Left ventricle myocardium inferior (tissue), 1 donor: ENCODE measurements around the gene IFNL3. TPM values are rescaled to one million over a fixed set of nuclear protein-coding genes. Genes with fewer than 3 reads are reported as not detected.

ENCODE experiments used
- DNase-seq: peaks from one replicate; pipeline ENCODE4 v3.0.0-alpha.2; 2020
- H3K27ac ChIP-seq: fragments of 200-600 bp; replicated peaks from 2 replicates; pipeline ENCODE4 v1.8.0; 2021
- H3K27me3 ChIP-seq: fragments of 200-600 bp; 2 replicates; pipeline ENCODE4 v1.8.0; 2021; ENCODE audit warnings: low read depth
- H3K36me3 ChIP-seq: fragments of 200-600 bp; 2 replicates; pipeline ENCODE4 v1.8.0; 2021
- H3K4me1 ChIP-seq: fragments of 200-600 bp; 2 replicates; pipeline ENCODE4 v1.8.0; 2021
- H3K4me3 ChIP-seq: fragments of 200-600 bp; 2 replicates; pipeline ENCODE4 v1.8.0; 2021; ENCODE audit warnings: mild to moderate bottlenecking, moderate library complexity
- H3K9me3 ChIP-seq: fragments of 200-600 bp; replicated peaks from 2 replicates; pipeline ENCODE4 v1.8.0; 2021
- CTCF ChIP-seq: fragments of 200-600 bp; IDR thresholded peaks from 2 replicates; pipeline ENCODE4 v1.8.0; 2021; ENCODE audit warnings: antibody characterized with exemption, mild to moderate bottlenecking, borderline replicate concordance
- intact Hi-C: fragments of 100-400 bp; cut with micrococcal nuclease; formaldehyde crosslinking; loops from one replicate; pipeline ENCODE4 v1.11.0; 2022
- total RNA-seq: library from RNA; stranded (reverse); fragmentation: NEBNext Ultra II Directional; extraction: Animal tissue kit (Norgen Biotek cat#: 25700); gene quantifications from one replicate; pipeline ENCODE4 v1.2.1, GENCODE V29; 2021
- donor health status: DM: no; HTN: yes; CAD: no; lungs with severe emphysema.

IFNL3 gene
- total RNA-seq, 1 donor from 2014 or later: not detected

DNA sequence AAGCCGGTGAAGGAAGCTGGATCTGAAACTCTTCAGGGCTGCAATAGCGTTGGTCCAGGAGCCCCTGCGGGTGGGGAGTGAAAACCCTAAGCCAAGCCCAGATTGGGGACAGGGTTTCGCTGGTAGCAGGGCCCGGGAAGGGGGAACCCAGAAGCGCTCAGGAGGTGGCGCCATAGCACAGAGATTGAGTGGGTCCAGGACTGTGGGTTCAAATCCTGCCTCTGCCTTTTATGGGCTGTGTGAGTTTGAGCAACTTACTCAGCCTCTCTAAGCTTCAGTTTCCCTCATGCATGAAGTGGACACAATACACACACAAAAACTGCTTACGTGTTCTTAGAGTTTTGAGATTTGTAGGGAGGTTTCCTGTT is 32.4 kb downstream of the IFNL3 start:
- Histone ChIP-seq H3K4me3 (no peak overlapping the region), H3K36me3 (no peaks in the 10 kb centered on the region), H3K27me3 (peaks cover 85% of the 10 kb centered on the region), H3K4me1 (no peaks in the 10 kb centered on the region), H3K9me3 (peaks cover 24% of the 10 kb centered on the region), H3K27ac (no peak overlapping the region)
- intact Hi-C loops: no loop called here
- no peak for TF ChIP-seq CTCF
- DNase-seq: peak; percentile 24

GRCh38 chr19:39211731-39212374 is 33.0 kb downstream of the IFNL3 start:
- Histone ChIP-seq H3K36me3 (no peaks in the 10 kb centered on the region), H3K4me1 (no peaks in the 10 kb centered on the region), H3K27ac (no peak overlapping the region), H3K4me3 (no peak overlapping the region), H3K9me3 (peaks cover 19% of the 10 kb centered on the region), H3K27me3 (peaks cover 86% of the 10 kb centered on the region)
- TF ChIP-seq CTCF: no peak
- intact Hi-C loops: no loop called here
- DNase-seq: no peak

DNA sequence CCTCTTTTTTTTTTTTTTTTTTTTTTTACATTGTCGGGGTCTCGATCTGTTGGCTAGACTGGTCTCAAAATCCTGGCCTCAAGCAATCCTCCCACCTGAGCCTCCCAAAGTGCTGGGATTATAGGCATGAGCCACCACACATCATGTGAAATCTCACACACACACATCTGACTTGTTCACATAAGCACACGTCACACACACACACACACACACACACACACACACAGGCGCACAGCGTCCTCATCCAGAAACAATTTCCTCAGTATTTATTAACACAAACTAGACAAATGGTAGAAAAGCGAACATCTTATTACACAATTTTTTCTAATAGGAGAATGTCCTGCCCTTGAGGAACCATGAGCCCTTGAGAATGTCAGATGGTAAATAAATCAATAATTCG is 35.6 kb downstream of the IFNL3 start:
- H3K36me3 ChIP-seq: no peaks in the 10 kb centered on the region
- H3K27ac ChIP-seq: no peak overlapping the region
- intact Hi-C loops: no loop called here
- TF ChIP-seq CTCF: no peak
- no peaks in the 10 kb centered on the region for H3K4me1 ChIP-seq
- peaks cover 87% of the 10 kb centered on the region for H3K27me3 ChIP-seq
- H3K9me3 ChIP-seq: no peaks in the 10 kb centered on the region
- H3K4me3 ChIP-seq: no peak overlapping the region
- DNase-seq: no peak

DNA sequence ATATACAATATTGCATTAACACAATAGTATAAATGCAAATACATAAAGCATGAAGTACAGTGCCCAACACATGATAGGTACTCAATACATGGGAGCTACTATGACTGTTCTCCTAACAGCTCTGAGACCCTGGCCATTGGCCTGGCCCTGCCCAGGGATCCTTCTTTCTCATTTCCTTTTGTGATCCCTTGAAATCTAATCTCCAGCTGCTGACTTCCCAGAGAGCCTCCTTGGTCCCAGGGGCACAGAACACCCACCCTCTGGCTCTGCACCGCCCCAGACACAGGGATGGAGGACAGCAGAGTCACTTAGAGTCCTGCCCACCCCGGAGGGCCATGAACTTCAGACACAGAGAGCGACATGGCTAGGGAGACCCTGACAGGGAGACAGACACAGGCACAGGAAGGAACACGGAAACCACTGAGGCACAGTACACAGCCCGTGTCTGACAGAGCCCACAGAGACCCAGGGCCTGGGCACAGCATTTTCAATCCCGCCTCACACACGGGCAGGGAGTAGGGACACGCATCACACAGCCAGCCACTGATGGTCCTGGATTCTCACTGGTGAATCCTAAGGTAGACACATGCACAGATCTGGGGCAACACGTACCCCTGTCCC is 36.5 kb downstream of the IFNL3 start:
- Histone ChIP-seq H3K9me3 (no peaks in the 10 kb centered on the region), H3K36me3 (no peaks in the 10 kb centered on the region), H3K4me3 (no peak overlapping the region), H3K27me3 (peaks cover 87% of the 10 kb centered on the region), H3K4me1 (no peaks in the 10 kb centered on the region), H3K27ac (no peak overlapping the region)
- intact Hi-C loops: no loop called here
- DNase-seq: no peak
- no peak for TF ChIP-seq CTCF

DNA sequence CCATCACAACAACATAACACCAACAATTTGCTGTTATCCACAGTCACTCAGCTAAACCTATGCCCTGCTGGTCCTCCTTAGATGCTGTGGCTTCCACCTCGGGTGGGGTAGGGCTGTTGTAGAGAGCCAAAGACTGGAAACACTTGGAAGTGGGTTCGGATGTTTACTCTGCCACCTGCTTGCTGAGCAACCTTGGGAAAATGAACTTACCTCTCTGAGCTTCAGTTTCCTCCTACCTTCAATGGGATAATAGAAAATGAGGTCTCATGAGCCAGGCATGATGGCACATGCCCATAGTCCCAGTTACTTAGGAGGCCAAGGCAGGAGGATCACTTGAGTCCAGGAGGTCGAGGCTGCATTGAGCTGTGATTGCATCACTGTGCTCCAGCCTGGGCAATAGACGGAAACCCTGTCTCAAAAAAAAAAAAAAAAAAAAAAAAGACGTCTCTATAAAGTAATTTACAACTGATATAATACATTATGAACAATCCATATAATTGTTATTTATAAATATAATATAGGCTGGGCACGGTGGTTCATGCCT is 37.4 kb downstream of the IFNL3 start:
- no peak for DNase-seq
- H3K4me1 ChIP-seq: no peaks in the 10 kb centered on the region
- no peaks in the 10 kb centered on the region for H3K9me3 ChIP-seq
- H3K36me3 ChIP-seq: no peaks in the 10 kb centered on the region
- H3K4me3 ChIP-seq: no peak overlapping the region
- peaks cover 87% of the 10 kb centered on the region for H3K27me3 ChIP-seq
- intact Hi-C loops: no loop called here
- no peak overlapping the region for H3K27ac ChIP-seq
- TF ChIP-seq CTCF: no peak
